Progenitor cell of endocrine pancreas (in vitro differentiated cells): ENCODE data around the gene TMEM132D. TPM values are rescaled to one million over a fixed set of nuclear protein-coding genes. Genes with fewer than 3 reads are reported as not detected.

ENCODE experiments used
- DNase-seq: peaks from one replicate; pipeline ENCODE4 v3.0.0; 2021; ENCODE audit warnings: low spot score; ENCODE audit not compliant: unreplicated experiment
- H3K27ac Mint-ChIP-seq: 2 replicates; pipeline ENCODE4 v1.8.0; 2021; ENCODE audit warnings: mild to moderate bottlenecking, moderate library complexity, mixed read lengths
- H3K27me3 Mint-ChIP-seq: 2 replicates; pipeline ENCODE4 v1.8.0; 2021; ENCODE audit warnings: mixed read lengths
- H3K36me3 Mint-ChIP-seq: 2 replicates; pipeline ENCODE4 v1.8.0; 2022; ENCODE audit warnings: mixed read lengths; ENCODE audit not compliant: insufficient read depth
- H3K4me1 Mint-ChIP-seq: 2 replicates; pipeline ENCODE4 v1.8.0; 2021; ENCODE audit warnings: low read depth, mixed read lengths
- H3K4me3 Mint-ChIP-seq: 2 replicates; pipeline ENCODE4 v1.8.0; 2021; ENCODE audit warnings: low read depth, mild to moderate bottlenecking, moderate library complexity, mixed read lengths
- H3K9me3 Mint-ChIP-seq: 2 replicates; pipeline ENCODE4 v1.8.0; 2021; ENCODE audit warnings: low read depth, mixed read lengths
- total RNA-seq: library from RNA; stranded (reverse); gene quantifications from 2 replicates; pipeline ENCODE4 v1.2.1, GENCODE V29; 2021
- TF ChIP-seq, protein P1 (sequence below): fragments of 200-600 bp; sonication (generic); IDR thresholded peaks from one replicate; pipeline ENCODE4 v1.5.0; 2021; ENCODE audit warnings: antibody characterized with exemption, mild to moderate bottlenecking; ENCODE audit not compliant: unreplicated experiment

Gene TMEM132D
- total RNA-seq, 1 donor from 2014 or later = 0.46 TPM

DNA sequence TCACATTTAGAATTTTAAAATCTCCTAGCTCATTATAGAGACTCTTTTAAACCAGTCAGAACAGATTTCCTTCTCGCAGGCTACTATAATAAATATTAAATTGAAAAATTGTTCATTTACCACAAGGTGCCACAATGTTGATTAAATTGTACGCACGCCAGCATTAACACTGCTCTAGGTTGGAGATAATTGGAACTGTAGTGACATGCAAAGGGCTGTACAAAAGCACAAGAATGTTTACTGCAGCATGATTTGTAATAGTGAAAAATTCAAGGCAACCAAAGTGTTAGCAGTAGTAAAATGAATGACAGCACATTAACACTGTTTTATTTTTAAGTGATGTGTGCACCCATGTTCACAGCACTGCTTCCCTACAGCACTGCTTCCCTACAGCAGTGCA is 52.5 kb downstream of the TMEM132D start:
- no peak overlapping the region for H3K4me3 Mint-ChIP-seq
- H3K36me3 Mint-ChIP-seq = no peaks in the 10 kb centered on the region
- TF ChIP-seq, protein P1, sequence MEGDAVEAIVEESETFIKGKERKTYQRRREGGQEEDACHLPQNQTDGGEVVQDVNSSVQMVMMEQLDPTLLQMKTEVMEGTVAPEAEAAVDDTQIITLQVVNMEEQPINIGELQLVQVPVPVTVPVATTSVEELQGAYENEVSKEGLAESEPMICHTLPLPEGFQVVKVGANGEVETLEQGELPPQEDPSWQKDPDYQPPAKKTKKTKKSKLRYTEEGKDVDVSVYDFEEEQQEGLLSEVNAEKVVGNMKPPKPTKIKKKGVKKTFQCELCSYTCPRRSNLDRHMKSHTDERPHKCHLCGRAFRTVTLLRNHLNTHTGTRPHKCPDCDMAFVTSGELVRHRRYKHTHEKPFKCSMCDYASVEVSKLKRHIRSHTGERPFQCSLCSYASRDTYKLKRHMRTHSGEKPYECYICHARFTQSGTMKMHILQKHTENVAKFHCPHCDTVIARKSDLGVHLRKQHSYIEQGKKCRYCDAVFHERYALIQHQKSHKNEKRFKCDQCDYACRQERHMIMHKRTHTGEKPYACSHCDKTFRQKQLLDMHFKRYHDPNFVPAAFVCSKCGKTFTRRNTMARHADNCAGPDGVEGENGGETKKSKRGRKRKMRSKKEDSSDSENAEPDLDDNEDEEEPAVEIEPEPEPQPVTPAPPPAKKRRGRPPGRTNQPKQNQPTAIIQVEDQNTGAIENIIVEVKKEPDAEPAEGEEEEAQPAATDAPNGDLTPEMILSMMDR = no peak
- no peak for DNase-seq
- no peak overlapping the region for H3K27ac Mint-ChIP-seq
- peaks cover 12% of the 10 kb centered on the region for H3K27me3 Mint-ChIP-seq
- no peaks in the 10 kb centered on the region for H3K9me3 Mint-ChIP-seq
- no peaks in the 10 kb centered on the region for H3K4me1 Mint-ChIP-seq

DNA sequence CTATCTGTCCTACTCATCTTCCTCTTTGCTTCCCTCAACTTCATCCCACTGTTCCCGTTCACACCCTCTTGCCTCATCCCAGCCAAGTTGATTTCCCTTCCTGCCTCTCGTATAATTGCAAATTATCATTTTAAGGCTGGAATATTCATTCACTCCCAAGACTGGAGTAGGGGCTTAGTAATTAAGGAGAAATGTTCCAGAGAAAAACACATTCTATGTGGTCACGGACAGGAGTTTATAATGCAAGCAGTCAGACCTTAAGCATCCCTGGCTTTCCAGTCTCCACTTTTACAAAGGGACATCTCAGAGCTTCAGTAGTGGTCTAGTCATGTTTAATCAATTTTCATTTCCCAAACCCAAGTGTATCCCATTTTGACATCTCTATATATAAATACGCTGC is 54.9 kb downstream of the TMEM132D start:
- DNase-seq = no peak
- H3K9me3 Mint-ChIP-seq = no peaks in the 10 kb centered on the region
- peaks cover 15% of the 10 kb centered on the region for H3K27me3 Mint-ChIP-seq
- H3K36me3 Mint-ChIP-seq = no peaks in the 10 kb centered on the region
- TF ChIP-seq, protein P1 = no peak
- H3K4me1 Mint-ChIP-seq = no peaks in the 10 kb centered on the region
- H3K4me3 Mint-ChIP-seq = no peak overlapping the region
- H3K27ac Mint-ChIP-seq = no peak overlapping the region

DNA sequence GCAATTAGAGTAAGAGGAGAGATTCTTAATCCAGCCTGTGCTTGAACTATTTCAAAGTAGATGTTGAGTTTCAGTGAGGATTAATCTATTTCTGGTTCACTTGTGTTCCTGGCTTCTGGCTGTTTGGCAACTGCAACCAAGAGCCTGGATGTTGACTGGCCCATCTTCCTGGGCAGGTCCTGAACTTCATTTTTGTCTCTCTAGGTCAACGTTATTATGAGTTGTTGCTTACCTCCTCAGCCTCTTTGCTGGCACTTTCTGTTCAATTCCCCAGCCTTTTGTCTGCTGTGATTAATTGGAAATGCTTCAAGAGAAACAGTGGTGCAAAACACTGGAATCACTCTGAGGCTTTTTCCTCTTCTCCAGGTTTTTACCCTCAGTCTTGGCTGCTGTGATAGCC is 56.8 kb downstream of the TMEM132D start:
- TF ChIP-seq, protein P1 = no peak
- Mint-ChIP-seq H3K27me3 (peaks cover 8% of the 10 kb centered on the region), H3K36me3 (no peaks in the 10 kb centered on the region), H3K27ac (no peak overlapping the region), H3K4me1 (no peaks in the 10 kb centered on the region), H3K9me3 (no peaks in the 10 kb centered on the region), H3K4me3 (no peak overlapping the region)
- no peak for DNase-seq

DNA sequence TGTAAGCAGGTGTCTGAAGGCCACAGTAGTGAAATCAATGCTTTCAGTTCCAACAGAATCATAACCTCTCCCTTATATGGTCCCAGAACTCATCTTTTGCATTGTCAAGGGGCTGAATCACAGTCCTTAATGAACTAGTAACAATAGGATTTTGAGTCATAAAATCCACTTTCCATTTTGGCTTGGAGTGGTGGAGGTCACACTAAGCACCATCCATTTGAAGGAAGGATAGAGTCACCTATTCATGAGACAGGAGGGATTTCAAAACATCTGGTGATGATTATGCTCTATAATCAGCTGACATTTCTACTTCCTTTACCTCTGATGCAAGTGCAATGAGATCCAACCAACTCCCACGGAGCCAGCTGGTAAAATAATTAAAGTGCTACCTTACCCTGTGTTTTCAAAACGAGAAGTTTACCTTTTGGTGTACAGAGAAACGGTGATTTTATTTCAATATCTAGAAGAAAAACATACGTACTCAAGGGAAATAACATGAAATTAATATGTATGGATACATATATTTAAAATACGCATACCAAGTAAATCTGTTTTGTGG is 59.1 kb downstream of the TMEM132D start:
- TF ChIP-seq, protein P1 = no peak
- no peak overlapping the region for H3K27ac Mint-ChIP-seq
- H3K4me3 Mint-ChIP-seq = no peak overlapping the region
- H3K4me1 Mint-ChIP-seq = no peaks in the 10 kb centered on the region
- no peaks in the 10 kb centered on the region for H3K9me3 Mint-ChIP-seq
- H3K36me3 Mint-ChIP-seq = no peaks in the 10 kb centered on the region
- H3K27me3 Mint-ChIP-seq = peaks cover 8% of the 10 kb centered on the region
- no peak for DNase-seq

DNA sequence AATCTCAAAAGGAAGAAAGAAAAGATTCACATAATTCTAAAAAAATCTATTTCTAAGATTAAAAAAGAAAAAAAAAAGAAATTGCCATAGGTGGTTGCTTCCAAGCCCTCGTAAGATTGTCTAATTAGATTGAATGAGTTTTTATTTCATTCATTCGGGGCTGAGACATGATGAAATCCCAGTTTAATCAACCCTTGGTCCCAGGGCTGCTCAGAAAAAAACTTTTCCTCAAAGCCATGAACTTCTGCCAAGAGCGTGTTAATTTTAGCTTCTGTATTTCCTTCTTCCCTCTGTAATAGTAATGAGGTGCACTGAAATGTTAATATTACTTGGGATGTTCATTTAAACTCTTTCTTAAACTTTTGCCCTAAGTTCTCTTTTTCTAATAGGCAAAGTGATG is 62.6 kb downstream of the TMEM132D start:
- DNase-seq = no peak
- Mint-ChIP-seq H3K36me3 (no peaks in the 10 kb centered on the region), H3K4me3 (no peak overlapping the region), H3K9me3 (no peaks in the 10 kb centered on the region), H3K27ac (no peak overlapping the region), H3K4me1 (no peaks in the 10 kb centered on the region), H3K27me3 (peaks cover 17% of the 10 kb centered on the region)
- TF ChIP-seq, protein P1 = no peak
